DMS 273 treated with DMSO at 0.1 percent for 48 hours (cell line): Measurements from ENCODE around the gene DIAPH3.

ENCODE experiments used
- DNase-seq: peaks from one replicate; lab custom pipeline; 2025; lab: John Stamatoyannopoulos, UW

DIAPH3 gene

DNA sequence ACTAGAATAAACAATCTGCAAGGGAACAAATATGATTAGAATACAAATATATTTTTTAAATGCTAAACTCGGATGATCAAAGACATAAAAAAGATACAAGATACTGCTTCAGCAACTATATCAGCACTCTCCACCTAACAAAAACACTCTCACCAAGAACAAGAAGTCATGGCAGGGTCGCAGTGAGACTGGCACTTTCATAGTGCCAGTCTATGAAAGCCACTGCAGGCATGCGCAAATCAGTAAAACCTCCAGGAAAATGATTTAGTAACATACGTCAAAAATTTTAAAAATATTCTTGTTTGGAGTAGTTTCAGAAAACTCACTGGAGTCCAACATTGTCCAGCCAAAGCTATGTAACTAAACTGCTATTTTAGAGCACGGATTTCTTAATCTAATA is 295.9 kb downstream of the DIAPH3 start:
- no peak for DNase-seq

DNA sequence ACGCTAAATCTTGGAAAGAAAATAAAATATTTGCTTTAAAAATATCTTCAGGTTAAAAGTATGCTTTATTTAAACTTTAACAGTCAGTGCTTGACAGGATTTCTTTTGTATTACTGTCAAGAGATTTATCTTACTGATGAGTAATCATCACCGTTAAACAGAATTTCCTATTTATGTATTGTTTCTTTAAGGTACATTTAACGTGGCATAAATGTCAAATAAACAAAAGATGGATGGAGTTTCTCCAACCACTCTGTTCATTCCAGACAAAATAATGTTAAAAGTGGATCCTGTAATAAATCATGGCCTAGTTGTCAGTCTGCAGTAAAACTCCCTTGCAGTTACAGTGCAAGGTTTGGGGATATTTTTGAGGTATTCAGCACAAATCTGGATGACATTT is 298.3 kb downstream of the DIAPH3 start:
- DNase-seq, result no peak

GRCh38 chr13:59863621-59864020 is 300.1 kb downstream of the DIAPH3 start:
- no peak for DNase-seq

DNA sequence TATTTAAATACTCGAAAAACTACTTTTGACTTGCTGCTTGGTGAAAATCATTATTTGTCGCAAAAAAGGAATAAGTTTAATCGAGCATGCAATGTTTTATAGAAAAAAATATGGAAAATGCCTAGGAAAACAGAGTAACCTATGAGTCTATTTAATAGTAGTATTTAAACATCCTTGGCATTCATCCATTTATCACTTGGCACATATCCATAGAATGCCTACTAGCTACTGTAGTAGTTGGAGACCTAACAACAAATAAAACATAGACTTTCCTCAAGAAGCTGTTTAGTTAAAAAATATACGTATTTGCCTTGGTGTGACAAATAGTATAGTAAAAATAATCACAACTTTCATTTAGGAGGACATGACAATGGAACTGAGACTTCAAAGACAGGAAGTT is 302.1 kb downstream of the DIAPH3 start:
- DNase-seq, result no peak

GRCh38 chr13:59856281-59856810 is 307.4 kb downstream of the DIAPH3 start:
- no peak for DNase-seq

DNA sequence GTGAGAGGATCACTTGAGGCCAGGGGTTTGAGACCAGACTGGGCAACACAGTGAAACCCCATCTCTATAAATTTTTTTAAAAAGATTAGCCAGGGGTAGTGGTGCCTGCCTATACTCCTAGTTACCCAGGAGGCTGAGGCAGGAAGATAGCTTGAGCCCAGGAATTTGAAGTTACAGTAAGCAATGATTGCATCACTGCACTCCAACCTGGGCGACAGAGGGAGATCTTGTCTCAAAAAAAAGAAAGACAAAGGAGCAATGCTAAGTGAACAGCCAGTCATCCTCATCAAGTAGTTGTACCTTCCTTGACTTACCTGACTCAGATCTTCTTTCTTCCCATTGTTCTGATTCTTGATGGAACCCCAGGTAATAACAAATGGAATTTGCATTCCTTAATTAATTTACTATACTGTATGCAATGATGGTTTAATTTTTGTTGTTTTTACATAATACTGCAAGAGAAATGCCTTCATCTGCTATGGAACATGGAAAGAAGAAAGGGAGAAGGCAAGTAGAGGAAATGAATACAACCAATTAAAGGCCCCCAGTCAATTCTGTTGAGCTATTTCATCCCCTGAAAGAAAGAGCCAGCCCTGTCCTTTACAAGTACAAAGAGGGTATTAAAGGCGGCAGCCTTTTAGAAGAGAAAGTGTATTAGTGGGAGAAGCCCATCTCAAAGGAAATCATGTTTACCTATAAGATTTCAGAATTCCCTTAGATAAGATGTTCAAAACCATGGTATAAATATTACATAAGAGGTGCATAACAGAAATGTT is 316.7 kb downstream of the DIAPH3 start:
- no peak for DNase-seq

- DNase-seq, result no peak
These were observed 320.7 kb downstream of the DIAPH3 start for GRCh38 chr13:59843040-59843439.

DNA sequence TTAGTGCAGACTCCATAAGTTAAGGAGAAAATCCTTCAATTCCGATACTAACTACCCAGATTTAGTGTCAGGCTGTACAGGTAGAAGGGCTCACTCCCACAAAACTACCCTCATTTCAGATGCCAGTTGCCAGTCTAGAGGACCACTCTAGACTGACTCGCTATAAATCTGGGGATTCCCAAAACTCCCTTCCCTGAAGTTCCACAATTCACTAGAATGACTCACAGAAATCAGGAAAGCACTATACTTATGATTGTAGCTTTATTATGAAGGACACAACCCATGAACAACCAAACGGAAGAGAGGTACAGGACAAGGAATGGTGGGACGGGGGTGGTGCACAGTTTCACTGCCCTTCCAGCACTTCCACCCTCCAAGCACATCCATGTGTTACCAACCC is 321.2 kb downstream of the DIAPH3 start:
- DNase-seq, result no peak

GRCh38 chr13:59839186-59839585 is 324.5 kb downstream of the DIAPH3 start:
- DNase-seq, result no peak

GRCh38 chr13:59837101-59837500 is 326.6 kb downstream of the DIAPH3 start:
- DNase-seq, result no peak

GRCh38 chr13:59835569-59835968 is 328.2 kb downstream of the DIAPH3 start:
- no peak for DNase-seq

- no peak for DNase-seq
These were observed 328.9 kb downstream of the DIAPH3 start for GRCh38 chr13:59834801-59835200.

GRCh38 chr13:59829690-59830089 is 334.0 kb downstream of the DIAPH3 start:
- DNase-seq, result no peak

DNA sequence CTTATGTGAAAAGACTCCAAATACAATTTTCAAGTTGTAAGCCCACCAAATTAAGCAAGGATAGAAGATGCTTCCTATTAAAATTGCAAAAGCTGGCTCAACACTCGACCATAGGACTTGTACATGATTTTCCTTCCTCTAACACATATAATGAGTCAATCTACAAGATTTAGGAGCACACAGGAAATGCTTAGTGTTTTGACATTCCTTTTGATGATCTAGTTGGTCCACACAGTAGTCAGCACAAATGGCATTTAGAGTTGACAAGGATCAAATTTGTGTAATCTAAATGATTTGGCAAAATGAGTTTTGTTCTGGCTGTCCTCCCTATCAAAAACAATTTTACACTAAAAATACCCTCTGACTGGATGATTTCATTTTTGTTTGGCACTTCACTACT is 340.2 kb downstream of the DIAPH3 start:
- DNase-seq, result no peak

GRCh38 chr13:59809564-59809963 is 354.2 kb downstream of the DIAPH3 start:
- no peak for DNase-seq

DNA sequence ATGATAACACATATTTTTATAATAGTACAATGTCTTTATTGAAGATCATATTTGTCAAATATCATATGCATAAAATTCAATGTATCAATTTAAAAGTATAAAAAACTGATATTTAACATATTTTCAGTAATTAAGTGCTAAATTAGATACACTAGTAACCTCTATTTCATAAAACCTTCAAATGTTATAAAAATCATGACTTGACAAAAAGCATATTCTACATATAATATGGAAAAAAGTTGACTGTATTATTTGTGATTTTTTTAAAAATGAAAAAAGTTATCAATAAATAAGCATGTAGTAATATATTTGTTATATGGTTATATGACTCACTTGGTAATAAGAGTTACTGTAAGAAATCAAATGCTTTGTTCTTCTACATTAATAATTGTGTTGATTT is 356.9 kb downstream of the DIAPH3 start:
- DNase-seq, result no peak

DNA sequence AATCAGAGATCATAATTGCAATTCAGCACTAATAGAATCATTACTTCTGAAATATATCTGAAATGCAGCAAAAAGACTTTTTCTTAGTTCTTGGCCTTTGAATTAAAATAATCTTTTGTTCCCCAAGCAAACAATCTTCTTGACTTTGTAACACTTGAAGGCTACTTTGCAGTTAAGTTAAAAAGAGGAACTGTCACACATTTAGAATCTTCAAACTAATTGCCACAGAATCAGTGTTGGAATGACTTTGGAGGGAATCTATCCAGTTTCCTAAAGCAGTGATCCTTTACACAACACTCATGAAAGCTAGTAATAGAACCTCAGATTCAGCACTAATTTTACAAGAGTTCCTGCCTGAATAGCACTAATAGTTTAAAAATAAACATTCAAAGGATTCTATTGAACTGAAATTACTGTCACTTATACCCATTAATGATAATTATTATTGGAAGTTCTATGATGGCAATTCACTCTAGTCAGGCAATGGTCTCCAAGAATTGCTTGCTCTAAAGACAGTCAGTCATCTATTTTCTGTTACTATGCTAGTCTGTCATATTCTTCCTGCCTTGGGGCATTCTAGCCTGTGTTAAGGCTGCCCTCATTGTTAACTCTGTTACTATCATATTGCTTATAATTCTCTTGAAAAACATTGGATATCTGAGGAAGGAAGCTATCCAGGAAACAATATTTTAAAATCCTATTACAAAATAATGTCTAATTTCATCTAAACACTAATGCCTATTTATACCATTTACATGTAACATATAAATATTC is 362.4 kb downstream of the DIAPH3 start:
- no peak for DNase-seq

DNA sequence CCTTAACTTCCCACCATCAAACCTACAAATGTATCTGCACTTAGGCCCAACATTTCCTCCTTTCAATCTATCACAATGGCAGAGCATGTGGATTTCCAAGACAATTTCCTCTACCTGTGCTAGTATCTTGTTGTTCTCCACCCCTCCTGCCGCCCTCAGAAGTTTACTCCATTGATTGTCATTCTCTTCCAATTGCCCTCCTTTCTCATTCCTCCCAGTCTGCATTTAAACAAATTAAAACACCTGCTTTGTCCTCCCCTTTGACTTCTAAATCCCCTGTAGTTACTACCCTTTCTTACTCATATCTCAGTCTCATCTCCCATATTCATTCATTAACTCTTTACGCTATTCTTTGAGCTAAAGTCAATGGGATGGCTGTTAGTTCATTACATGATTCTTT is 370.6 kb downstream of the DIAPH3 start:
- no peak for DNase-seq

GRCh38 chr13:59790626-59791025 is 373.1 kb downstream of the DIAPH3 start:
- no peak for DNase-seq

- no peak for DNase-seq
These were observed 374.2 kb downstream of the DIAPH3 start for GRCh38 chr13:59789558-59789957.

DNA sequence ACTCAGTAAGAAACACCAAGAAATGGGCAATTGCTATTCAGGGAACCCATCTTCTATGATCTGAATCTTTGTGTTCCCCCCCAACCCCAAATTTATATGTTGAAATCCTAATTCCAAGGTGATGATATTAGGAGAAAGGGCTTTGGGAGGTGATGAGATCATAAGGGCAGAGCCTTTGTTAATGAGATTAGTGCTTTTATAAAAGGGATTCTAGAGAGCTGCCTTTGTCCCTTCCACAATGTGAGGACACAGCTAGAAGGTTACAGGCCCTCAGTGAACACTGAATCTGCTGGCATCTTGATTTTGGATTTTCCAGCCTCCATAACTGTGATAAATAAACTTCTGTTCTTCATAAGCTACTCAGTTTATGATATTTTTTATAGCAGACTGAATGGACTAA is 376.0 kb downstream of the DIAPH3 start:
- no peak for DNase-seq

- no peak for DNase-seq
These were observed 381.0 kb downstream of the DIAPH3 start for GRCh38 chr13:59782696-59783095.

DNA sequence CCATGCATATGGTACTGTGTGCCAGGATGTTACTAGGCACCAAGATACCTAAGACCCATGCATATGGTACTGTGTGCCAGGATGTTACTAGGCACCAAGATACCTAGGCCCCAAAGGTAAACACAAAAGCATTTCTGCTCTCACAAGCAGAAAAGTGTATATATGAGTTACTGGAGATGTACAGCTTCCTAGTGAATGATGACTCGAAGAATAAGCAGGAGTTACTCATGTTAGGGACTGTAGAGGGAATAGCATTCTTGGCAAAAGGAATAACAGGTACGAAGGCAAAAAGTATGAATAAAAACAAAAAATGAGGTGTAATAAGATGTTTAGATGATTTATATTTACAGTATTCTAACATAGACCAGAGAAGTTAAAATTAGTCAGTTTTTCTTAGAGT is 383.7 kb downstream of the DIAPH3 start:
- DNase-seq, result no peak
